ENCODE data around the gene TUBB4A. TPM values are rescaled to one million over a fixed set of nuclear protein-coding genes. Genes with fewer than 3 reads are reported as not detected.

The TUBB4A gene
- total RNA-seq, 1 experiment from 2014 or later = not detected

- CTCF ChIA-PET = no interaction called here
- H3K9me3 Mint-ChIP-seq (ENCODE audit: unreplicated experiment) = no peaks in the 10 kb centered on the region
These were observed 22.2 kb downstream of the TUBB4A start for GRCh38 chr19:6479836-6480398.

GRCh38 chr19:6478815-6479214 lies 23.3 kb downstream of the TUBB4A start:
- H3K27me3 Mint-ChIP-seq (ENCODE audit: insufficient read depth, unreplicated experiment) = no peaks in the 10 kb centered on the region
- H3K36me3 Mint-ChIP-seq (ENCODE audit: insufficient read depth, unreplicated experiment) = peaks cover 6% of the 10 kb centered on the region
- intact Hi-C loops (cut with micrococcal nuclease) = no loop called here
- H3K9me3 Mint-ChIP-seq (ENCODE audit: unreplicated experiment) = no peaks in the 10 kb centered on the region
- H3K4me1 Mint-ChIP-seq (ENCODE audit: insufficient read depth, unreplicated experiment) = peaks cover 6% of the 10 kb centered on the region
- TF ChIP-seq CTCF (IDR thresholded peaks at IDR 0.05; ENCODE audit: unreplicated experiment) = no peak
- no peak overlapping the region for H3K27ac Mint-ChIP-seq (ENCODE audit: low read depth, unreplicated experiment)
- H3K4me3 Mint-ChIP-seq (ENCODE audit: unreplicated experiment) = no peak overlapping the region
- ChIA-PET CTCF (no interaction called here), POLR2A (no interaction called here)
- no peak for DNase-seq (ENCODE audit: unreplicated experiment)
- BruUV-seq (replicated peaks) = no TSS peak

More at GRCh38 chr19:6479836-6480398, 22.2 kb downstream of the TUBB4A start:
- TF ChIP-seq CTCF (IDR thresholded peaks at IDR 0.05; ENCODE audit: unreplicated experiment) = no peak
- POLR2A ChIA-PET = no interaction called here
- intact Hi-C loops (cut with micrococcal nuclease) = no loop called here
- Mint-ChIP-seq H3K4me1 (ENCODE audit: insufficient read depth, unreplicated experiment) (peaks cover 14% of the 10 kb centered on the region), H3K4me3 (ENCODE audit: unreplicated experiment) (no peak overlapping the region), H3K27ac (ENCODE audit: low read depth, unreplicated experiment) (no peak overlapping the region), H3K27me3 (ENCODE audit: insufficient read depth, unreplicated experiment) (no peaks in the 10 kb centered on the region), H3K36me3 (ENCODE audit: insufficient read depth, unreplicated experiment) (peaks cover 5% of the 10 kb centered on the region)
- DNase-seq (ENCODE audit: unreplicated experiment) = no peak
- no TSS peak for BruUV-seq (replicated peaks)

GRCh38 chr19:6476896-6477431 lies 25.1 kb downstream of the TUBB4A start:
- H3K4me3 Mint-ChIP-seq (ENCODE audit: unreplicated experiment) = no peak overlapping the region
- intact Hi-C loops (cut with micrococcal nuclease) = no loop called here
- H3K27me3 Mint-ChIP-seq (ENCODE audit: insufficient read depth, unreplicated experiment) = no peaks in the 10 kb centered on the region

More at GRCh38 chr19:6476896-6477431, 25.1 kb downstream of the TUBB4A start:
- Mint-ChIP-seq H3K9me3 (ENCODE audit: unreplicated experiment) (no peaks in the 10 kb centered on the region), H3K36me3 (ENCODE audit: insufficient read depth, unreplicated experiment) (peaks cover 6% of the 10 kb centered on the region), H3K4me1 (ENCODE audit: insufficient read depth, unreplicated experiment) (no peaks in the 10 kb centered on the region), H3K27ac (ENCODE audit: low read depth, unreplicated experiment) (no peak overlapping the region)
- ChIA-PET POLR2A (no interaction called here), CTCF (interaction anchor here (0.5 kb wide), 1 partner anchor 42 kb away, joined by 3 read pairs; no protein-coding TSS in a partner anchor)
- no TSS peak for BruUV-seq (replicated peaks)
- no peak for DNase-seq (ENCODE audit: unreplicated experiment)
- no peak for TF ChIP-seq CTCF (IDR thresholded peaks at IDR 0.05; ENCODE audit: unreplicated experiment)

Data from MCF 10A (cell line).